Activated CD4-positive, alpha-beta memory T cell treated with anti-CD3 and anti-CD28 coated beads, Interleukin-2, amount 10 ng/mL, durations not matched to agents 7 days and 5 days (primary cell): ENCODE data around the gene MAOA. TPM values are rescaled to one million over a fixed set of nuclear protein-coding genes. Genes with fewer than 3 reads are reported as not detected.

Source experiments
- CTCF ChIA-PET: fragments of 350-600 bp; sonication (Branson Sonifier 250); formaldehyde crosslinking; loops from one replicate; lab custom pipeline; 2021; ENCODE audit warnings: antibody characterized with exemption, inconsistent platforms; lab: Charles Lee
- POLR2A ChIA-PET: fragments of 350-600 bp; sonication (Branson Sonifier 250); formaldehyde crosslinking; loops from one replicate; lab custom pipeline; 2021; ENCODE audit warnings: antibody characterized with exemption; lab: Charles Lee
- DNase-seq: peaks from one replicate; pipeline ENCODE4 v3.0.0-alpha.2; 2020
- H3K27ac Mint-ChIP-seq: one replicate; pipeline ENCODE4 v1.8.0; 2021; ENCODE audit warnings: mild to moderate bottlenecking, mixed read lengths
- H3K27me3 Mint-ChIP-seq: one replicate; pipeline ENCODE4 v1.8.0; 2021; ENCODE audit warnings: mixed read lengths
- H3K36me3 Mint-ChIP-seq: one replicate; pipeline ENCODE4 v1.8.0; 2021; ENCODE audit warnings: low read depth, mixed read lengths
- H3K4me1 Mint-ChIP-seq: one replicate; pipeline ENCODE4 v1.8.0; 2021; ENCODE audit warnings: mixed read lengths
- H3K4me3 Mint-ChIP-seq: one replicate; pipeline ENCODE4 v1.8.0; 2021; ENCODE audit warnings: mild to moderate bottlenecking, mixed read lengths
- H3K9me3 Mint-ChIP-seq: one replicate; pipeline ENCODE4 v1.8.0; 2021; ENCODE audit warnings: mixed read lengths
- total RNA-seq, 2 experiments: library from RNA; stranded (reverse); gene quantifications; one replicate each; pipeline ENCODE4 v1.2.3, GENCODE V29; 2021

Gene MAOA
- total RNA-seq, 2 experiments from 2014 or later = 2.5 to 6.5 TPM

DNA sequence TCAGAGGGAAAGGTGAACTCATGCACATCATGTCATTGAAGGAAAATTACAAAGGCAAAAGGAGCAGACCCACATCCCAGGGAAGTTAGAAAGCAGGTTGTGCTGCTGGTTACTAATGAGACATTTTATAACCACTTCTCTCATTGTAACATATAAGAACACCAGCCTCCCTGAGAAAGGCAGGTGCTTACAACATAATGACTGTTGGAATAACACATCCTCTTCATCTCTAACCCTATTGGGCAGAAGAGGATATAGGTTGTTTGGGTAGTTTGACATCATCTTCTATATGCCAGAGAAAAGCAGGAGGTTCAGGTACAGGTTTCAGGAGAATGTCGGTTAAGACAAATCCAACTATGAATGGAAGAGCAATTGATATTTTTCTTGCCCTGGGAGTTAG lies 77.6 kb downstream of the MAOA start:
- Mint-ChIP-seq H3K27me3 (no peaks in the 10 kb centered on the region), H3K36me3 (peaks cover 2% of the 10 kb centered on the region), H3K4me1 (peaks cover 1% of the 10 kb centered on the region), H3K27ac (no peak overlapping the region), H3K9me3 (no peaks in the 10 kb centered on the region), H3K4me3 (no peak overlapping the region)
- ChIA-PET POLR2A (no interaction called here), CTCF (no interaction called here)
- no peak for DNase-seq

GRCh38 chrX:43734444-43734843 lies 78.3 kb downstream of the MAOA start:
- Mint-ChIP-seq H3K27ac (no peak overlapping the region), H3K27me3 (no peaks in the 10 kb centered on the region), H3K4me1 (peaks cover 1% of the 10 kb centered on the region), H3K36me3 (peaks cover 2% of the 10 kb centered on the region), H3K9me3 (no peaks in the 10 kb centered on the region), H3K4me3 (no peak overlapping the region)
- POLR2A ChIA-PET = no interaction called here
- no peak for DNase-seq
- CTCF ChIA-PET = interaction anchor here (1.4 kb wide), 1 partner anchor 16 kb away, joined by 6 read pairs; no protein-coding TSS in a partner anchor

DNA sequence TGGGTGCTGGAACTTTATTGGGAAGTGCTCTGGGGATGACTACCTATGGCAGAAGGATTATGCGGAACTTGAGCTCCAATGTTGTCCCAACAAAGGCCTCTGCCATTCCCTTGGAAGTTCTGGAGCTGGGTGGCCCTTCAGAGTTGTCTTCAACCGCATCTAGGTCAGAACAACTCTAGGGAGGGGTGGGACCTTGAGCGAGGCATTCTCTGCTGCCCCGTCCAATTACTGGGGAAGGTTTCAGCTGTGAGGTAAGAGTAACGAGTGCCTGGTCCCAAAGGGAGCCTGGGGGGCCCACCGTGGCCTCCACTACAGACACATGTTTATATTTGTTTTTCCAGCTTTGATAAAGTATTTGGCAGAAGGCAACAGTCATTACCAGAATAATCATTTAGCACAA lies 79.4 kb downstream of the MAOA start:
- Mint-ChIP-seq H3K4me1 (peaks cover 1% of the 10 kb centered on the region), H3K27me3 (no peaks in the 10 kb centered on the region), H3K9me3 (no peaks in the 10 kb centered on the region), H3K27ac (no peak overlapping the region), H3K4me3 (no peak overlapping the region), H3K36me3 (peaks cover 2% of the 10 kb centered on the region)
- CTCF ChIA-PET = interaction anchor here (1.4 kb wide), 1 partner anchor 15 kb away, joined by 6 read pairs; no protein-coding TSS in a partner anchor
- POLR2A ChIA-PET = no interaction called here
- no peak for DNase-seq

GRCh38 chrX:43735957-43736356 lies 79.9 kb downstream of the MAOA start:
- DNase-seq = no peak
- Mint-ChIP-seq H3K36me3 (peaks cover 2% of the 10 kb centered on the region), H3K27me3 (no peaks in the 10 kb centered on the region), H3K27ac (no peak overlapping the region), H3K9me3 (no peaks in the 10 kb centered on the region), H3K4me3 (no peak overlapping the region), H3K4me1 (peaks cover 1% of the 10 kb centered on the region)
- ChIA-PET CTCF (no interaction called here), POLR2A (no interaction called here)

GRCh38 chrX:43741843-43742573 lies 85.9 kb downstream of the MAOA start:
- ChIA-PET CTCF (no interaction called here), POLR2A (no interaction called here)
- Mint-ChIP-seq H3K27me3 (no peaks in the 10 kb centered on the region), H3K4me1 (no peaks in the 10 kb centered on the region), H3K27ac (no peak overlapping the region), H3K9me3 (no peaks in the 10 kb centered on the region), H3K36me3 (no peaks in the 10 kb centered on the region), H3K4me3 (no peak overlapping the region)
- no peak for DNase-seq

DNA sequence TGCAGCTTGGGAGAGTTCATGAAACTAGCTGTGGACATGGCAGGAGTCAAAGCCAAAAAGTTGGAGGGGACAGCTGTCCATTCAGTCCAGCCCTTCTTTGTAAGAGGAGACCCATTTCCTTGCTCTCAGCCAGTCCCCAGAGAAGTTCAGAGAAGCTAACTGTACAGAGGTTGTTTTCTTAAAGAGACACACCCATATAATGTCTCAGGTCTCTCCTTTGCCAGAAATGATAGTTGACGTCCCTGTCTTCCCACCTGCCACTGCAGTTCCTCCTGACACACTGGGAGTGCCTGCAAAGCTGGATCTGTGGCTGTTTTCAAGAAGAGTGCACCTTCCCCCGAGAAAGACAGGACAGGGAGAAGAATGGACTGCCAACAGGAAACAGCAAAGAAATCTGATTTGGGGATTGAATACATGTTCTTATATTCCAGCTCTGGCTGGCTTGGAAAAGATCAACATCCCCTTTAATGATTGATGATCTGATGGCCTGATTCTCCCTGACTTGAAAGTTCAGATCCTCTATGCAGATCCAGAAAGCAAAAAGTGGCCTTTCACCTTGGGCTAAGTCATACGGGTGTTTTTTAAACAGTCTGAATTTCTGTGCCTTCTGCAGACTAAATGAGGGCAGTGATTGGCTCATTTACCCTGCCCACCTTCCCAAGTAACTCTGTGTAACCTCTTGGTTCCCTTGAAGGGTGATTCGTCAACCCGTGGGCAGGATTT lies 87.2 kb downstream of the MAOA start:
- POLR2A ChIA-PET = no interaction called here
- Mint-ChIP-seq H3K9me3 (no peaks in the 10 kb centered on the region), H3K4me1 (no peaks in the 10 kb centered on the region), H3K27ac (no peak overlapping the region), H3K36me3 (no peaks in the 10 kb centered on the region), H3K4me3 (no peak overlapping the region), H3K27me3 (no peaks in the 10 kb centered on the region)
- no peak for DNase-seq
- CTCF ChIA-PET = no interaction called here

GRCh38 chrX:43744284-43744683 lies 88.2 kb downstream of the MAOA start:
- Mint-ChIP-seq H3K4me3 (no peak overlapping the region), H3K9me3 (no peaks in the 10 kb centered on the region), H3K27me3 (no peaks in the 10 kb centered on the region), H3K27ac (no peak overlapping the region), H3K36me3 (no peaks in the 10 kb centered on the region), H3K4me1 (no peaks in the 10 kb centered on the region)
- CTCF ChIA-PET = no interaction called here
- no peak for DNase-seq
- POLR2A ChIA-PET = no interaction called here

DNA sequence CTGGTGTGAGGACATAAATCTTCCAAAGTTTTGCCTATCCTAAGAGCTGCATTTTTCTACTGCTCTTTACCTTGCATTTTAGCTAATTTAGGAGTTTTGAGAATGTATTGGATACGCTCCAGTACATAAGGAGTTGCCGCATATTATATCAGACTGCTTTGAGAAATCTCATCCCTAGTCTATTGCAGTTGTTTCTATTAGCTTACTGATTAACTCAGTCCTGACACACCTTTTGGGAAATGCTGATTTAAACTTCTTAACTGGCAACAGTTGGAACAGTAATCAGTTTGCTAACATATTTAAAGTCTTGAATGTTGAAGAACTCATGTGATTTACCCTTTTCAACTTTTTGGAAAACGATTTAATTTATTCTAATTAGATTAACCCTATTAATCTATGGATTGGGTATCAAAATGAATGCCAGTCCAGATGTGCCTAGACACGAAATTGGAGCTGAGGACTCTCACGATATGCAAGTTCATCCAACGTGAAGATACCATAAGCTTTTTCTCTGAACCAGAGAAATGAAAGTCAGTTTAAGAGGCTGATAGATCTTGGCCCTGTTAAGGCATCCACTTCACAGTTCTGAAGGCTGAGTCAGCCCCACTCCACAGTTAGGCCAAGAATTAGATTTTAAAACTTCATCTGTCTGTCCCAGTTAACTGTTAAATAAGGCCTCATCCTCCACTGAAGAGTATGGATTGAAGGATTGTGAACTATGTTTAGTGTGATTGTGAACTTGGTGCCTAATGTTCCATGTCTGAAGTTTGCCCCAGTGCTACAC lies 90.0 kb downstream of the MAOA start:
- H3K4me3 Mint-ChIP-seq = no peak overlapping the region
- no peak overlapping the region for H3K27ac Mint-ChIP-seq
- no peaks in the 10 kb centered on the region for H3K36me3 Mint-ChIP-seq
- no peak for DNase-seq
- H3K4me1 Mint-ChIP-seq = peaks cover 10% of the 10 kb centered on the region
- ChIA-PET POLR2A (no interaction called here), CTCF (no interaction called here)
- H3K9me3 Mint-ChIP-seq = no peaks in the 10 kb centered on the region
- no peaks in the 10 kb centered on the region for H3K27me3 Mint-ChIP-seq

GRCh38 chrX:43747476-43747875 lies 91.4 kb downstream of the MAOA start:
- Mint-ChIP-seq H3K36me3 (no peaks in the 10 kb centered on the region), H3K4me1 (peaks cover 10% of the 10 kb centered on the region), H3K27ac (no peak overlapping the region), H3K27me3 (no peaks in the 10 kb centered on the region), H3K4me3 (no peak overlapping the region), H3K9me3 (no peaks in the 10 kb centered on the region)
- ChIA-PET CTCF (no interaction called here), POLR2A (no interaction called here)
- DNase-seq = no peak

GRCh38 chrX:43750248-43750676 lies 94.2 kb downstream of the MAOA start:
- no peak overlapping the region for H3K27ac Mint-ChIP-seq
- ChIA-PET POLR2A (no interaction called here), CTCF (interaction anchor here (0.7 to 1.4 kb wide), 3 partner anchors 9 to 191 kb away, joined by 3 to 6 read pairs (median 5); no protein-coding TSS in a partner anchor)
- peaks cover 16% of the 10 kb centered on the region for H3K4me1 Mint-ChIP-seq
- peak; percentile 38 for DNase-seq
- H3K9me3 Mint-ChIP-seq = no peaks in the 10 kb centered on the region
- no peaks in the 10 kb centered on the region for H3K27me3 Mint-ChIP-seq
- no peak overlapping the region for H3K4me3 Mint-ChIP-seq
- H3K36me3 Mint-ChIP-seq = no peaks in the 10 kb centered on the region

DNA sequence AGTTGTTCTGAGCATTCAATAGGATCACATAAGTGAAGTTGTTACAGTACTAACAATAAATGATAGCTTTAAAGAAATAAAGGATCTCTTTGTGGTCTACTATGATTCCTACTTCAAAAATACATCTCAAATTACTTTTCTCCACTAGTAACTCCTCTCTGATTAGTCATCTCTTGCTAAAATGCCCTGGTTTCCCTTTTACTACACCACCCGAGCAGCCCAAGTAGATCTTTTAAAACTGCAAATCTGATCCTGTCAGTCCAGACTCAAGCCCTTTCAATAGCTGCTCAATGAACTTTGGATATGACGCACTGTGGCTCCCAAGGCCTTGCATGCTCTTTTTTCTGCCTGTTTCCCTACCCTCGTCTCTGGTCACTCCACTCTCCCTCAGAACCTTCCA lies 97.5 kb downstream of the MAOA start:
- Mint-ChIP-seq H3K27ac (no peak overlapping the region), H3K36me3 (no peaks in the 10 kb centered on the region), H3K4me1 (peaks cover 16% of the 10 kb centered on the region), H3K4me3 (no peak overlapping the region), H3K9me3 (no peaks in the 10 kb centered on the region), H3K27me3 (no peaks in the 10 kb centered on the region)
- no peak for DNase-seq
- CTCF ChIA-PET = no interaction called here
- POLR2A ChIA-PET = no interaction called here

DNA sequence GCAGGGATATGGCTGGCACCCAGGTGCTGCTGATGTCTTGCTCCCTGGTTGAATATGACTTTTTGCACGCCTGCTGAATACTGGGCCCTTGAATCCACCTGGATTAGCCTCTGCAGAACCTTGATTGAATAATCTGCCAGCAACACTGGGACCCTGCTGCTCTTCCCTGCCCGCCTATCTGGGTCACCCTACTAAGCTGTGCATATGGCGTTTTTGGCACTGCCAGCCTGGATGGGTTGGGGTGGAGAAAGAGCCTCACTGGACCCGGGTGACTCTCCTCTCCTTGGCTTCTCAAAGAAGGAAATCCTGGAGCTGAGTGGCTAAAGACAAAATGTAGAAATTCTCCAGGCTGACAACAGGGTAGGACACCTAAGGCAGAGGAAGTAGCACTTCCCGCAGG lies 100.0 kb downstream of the MAOA start:
- H3K4me1 Mint-ChIP-seq = peaks cover 6% of the 10 kb centered on the region
- DNase-seq = no peak
- ChIA-PET CTCF (no interaction called here), POLR2A (no interaction called here)
- no peaks in the 10 kb centered on the region for H3K27me3 Mint-ChIP-seq
- no peaks in the 10 kb centered on the region for H3K9me3 Mint-ChIP-seq
- no peak overlapping the region for H3K4me3 Mint-ChIP-seq
- no peak overlapping the region for H3K27ac Mint-ChIP-seq
- H3K36me3 Mint-ChIP-seq = no peaks in the 10 kb centered on the region

GRCh38 chrX:43758044-43758443 lies 101.9 kb downstream of the MAOA start:
- H3K36me3 Mint-ChIP-seq = no peaks in the 10 kb centered on the region
- ChIA-PET POLR2A (no interaction called here), CTCF (no interaction called here)
- H3K9me3 Mint-ChIP-seq = no peaks in the 10 kb centered on the region
- no peaks in the 10 kb centered on the region for H3K27me3 Mint-ChIP-seq
- no peak overlapping the region for H3K27ac Mint-ChIP-seq
- no peak for DNase-seq
- peaks cover 6% of the 10 kb centered on the region for H3K4me1 Mint-ChIP-seq
- H3K4me3 Mint-ChIP-seq = no peak overlapping the region
